Astrocyte (in vitro differentiated cells and primary cell): ENCODE results near the gene FMN2. TPM values are rescaled to one million over a fixed set of nuclear protein-coding genes. Genes with fewer than 3 reads are reported as not detected.

ENCODE experiments used
- DNase-seq: peaks from one replicate; pipeline ENCODE4 v3.0.0-alpha.2; 2010; ENCODE audit warnings: low read depth
- FAIRE-seq: peaks from 2 replicates; lab custom pipeline; 2011; peaks lifted over from hg19 to GRCh38; lab: Jason Lieb, UNC
- H2AFZ ChIP-seq: 2 replicates; pipeline ENCODE4 v1.6.0; 2012; ENCODE audit warnings: low read depth, low read length, inconsistent platforms
- H3K27ac ChIP-seq: 2 replicates; pipeline ENCODE4 v1.5.1; 2011; ENCODE audit warnings: low read depth, low read length, inconsistent platforms
- H3K27me3 ChIP-seq: 2 replicates; pipeline ENCODE4 v1.6.0; 2011; ENCODE audit warnings: low read length, inconsistent platforms; ENCODE audit not compliant: insufficient read depth
- H3K36me3 ChIP-seq: 2 replicates; pipeline ENCODE4 v1.5.1; 2011; ENCODE audit warnings: low read length, inconsistent platforms; ENCODE audit not compliant: insufficient read depth
- H3K4me1 ChIP-seq: 2 replicates; pipeline ENCODE4 v1.5.1; 2011; ENCODE audit warnings: low read length, inconsistent platforms; ENCODE audit not compliant: insufficient read depth
- H3K4me2 ChIP-seq: 2 replicates; pipeline ENCODE4 v1.6.0; 2012; ENCODE audit warnings: low read length, inconsistent platforms
- H3K4me3 ChIP-seq: 2 replicates; pipeline ENCODE4 v1.5.1; 2011; ENCODE audit warnings: low read depth, mild to moderate bottlenecking, low read length, inconsistent platforms; ENCODE audit not compliant: insufficient read depth
- H3K79me2 ChIP-seq: 2 replicates; pipeline ENCODE4 v1.6.0; 2012; ENCODE audit warnings: mild to moderate bottlenecking, low read length, inconsistent platforms; ENCODE audit not compliant: insufficient read depth
- H3K9ac ChIP-seq: 2 replicates; pipeline ENCODE4 v1.6.0; 2012; ENCODE audit warnings: mild to moderate bottlenecking, low read length, inconsistent platforms
- H3K9me3 ChIP-seq: 2 replicates; pipeline ENCODE4 v1.5.1; 2012; ENCODE audit warnings: low read depth, mild to moderate bottlenecking, low read length, inconsistent platforms; ENCODE audit not compliant: insufficient read depth
- H4K20me1 ChIP-seq: 2 replicates; pipeline ENCODE4 v1.6.0; 2012; ENCODE audit warnings: low read length, inconsistent platforms; ENCODE audit not compliant: insufficient read depth
- H3K27ac Mint-ChIP-seq: one replicate; pipeline ENCODE4 v1.8.0; 2021; ENCODE audit warnings: mild to moderate bottlenecking, mixed read lengths; ENCODE audit not compliant: unreplicated experiment
- H3K27me3 Mint-ChIP-seq: one replicate; pipeline ENCODE4 v1.8.0; 2021; ENCODE audit warnings: low read depth, mixed read lengths; ENCODE audit not compliant: unreplicated experiment
- H3K36me3 Mint-ChIP-seq: one replicate; pipeline ENCODE4 v1.8.0; 2021; ENCODE audit warnings: low read depth, mixed read lengths; ENCODE audit not compliant: unreplicated experiment
- H3K4me1 Mint-ChIP-seq: one replicate; pipeline ENCODE4 v1.8.0; 2021; ENCODE audit warnings: low read depth, mixed read lengths; ENCODE audit not compliant: unreplicated experiment
- H3K4me3 Mint-ChIP-seq: one replicate; pipeline ENCODE4 v1.8.0; 2021; ENCODE audit warnings: mild to moderate bottlenecking, moderate library complexity, mixed read lengths; ENCODE audit not compliant: unreplicated experiment
- H3K9me3 Mint-ChIP-seq: one replicate; pipeline ENCODE4 v1.8.0; 2021; ENCODE audit warnings: mild to moderate bottlenecking, mixed read lengths; ENCODE audit not compliant: unreplicated experiment
- CTCF ChIP-seq: IDR thresholded peaks from 2 replicates; pipeline ENCODE4 v1.5.1; 2011; ENCODE audit warnings: low read depth, mild to moderate bottlenecking, inconsistent platforms, low read length, moderate library complexity; ENCODE audit not compliant: insufficient read depth
- EZH2 ChIP-seq: IDR thresholded peaks from 2 replicates; pipeline ENCODE4 v1.6.1; 2012; ENCODE audit warnings: mild to moderate bottlenecking, low read length, inconsistent platforms; ENCODE audit not compliant: insufficient read depth
- total RNA-seq: library from RNA; stranded (reverse); gene quantifications from 2 replicates; pipeline ENCODE4 v1.2.1, GENCODE V29; 2021

FMN2 gene
- total RNA-seq, 1 donor from 2014 or later: 2.4 TPM

- Mint-ChIP-seq H3K36me3 (no peaks in the 10 kb centered on the region), H3K27me3 (peaks cover 6% of the 10 kb centered on the region), H3K4me3 (no peak overlapping the region), H3K9me3 (peaks cover 1% of the 10 kb centered on the region), H3K4me1 (no peaks in the 10 kb centered on the region), H3K27ac (no peak overlapping the region)
- H3K4me2 ChIP-seq: no peak overlapping the region
- no peaks in the 10 kb centered on the region for H3K79me2 ChIP-seq
- H3K27me3 ChIP-seq: no peaks in the 10 kb centered on the region
- no peaks in the 10 kb centered on the region for H3K4me1 ChIP-seq
- peak; percentile 17 for FAIRE-seq
- H3K36me3 ChIP-seq: no peaks in the 10 kb centered on the region
- H3K9ac ChIP-seq: no peak overlapping the region
- H3K9me3 ChIP-seq: no peaks in the 10 kb centered on the region
- no peak for TF ChIP-seq EZH2
- TF ChIP-seq CTCF: no peak
- H2AFZ ChIP-seq: no peak overlapping the region
- no peak overlapping the region for H3K27ac ChIP-seq
- no peaks in the 10 kb centered on the region for H4K20me1 ChIP-seq
- H3K4me3 ChIP-seq: no peak overlapping the region
- DNase-seq: no peak
Measured at GRCh38 chr1:240508950-240509349, 417.3 kb downstream of the FMN2 start.

GRCh38 chr1:240511789-240512188 lies 420.1 kb downstream of the FMN2 start:
- TF ChIP-seq CTCF (no peak), EZH2 (no peak)
- H4K20me1 ChIP-seq: no peaks in the 10 kb centered on the region
- H3K27ac Mint-ChIP-seq: no peak overlapping the region

GRCh38 chr1:240515505-240515904 lies 423.8 kb downstream of the FMN2 start:
- no peak overlapping the region for H3K27ac Mint-ChIP-seq
- DNase-seq: peak; percentile 85
- no peak overlapping the region for H3K4me3 Mint-ChIP-seq
- Histone ChIP-seq H3K27ac (no peak overlapping the region), H3K27me3 (no peaks in the 10 kb centered on the region), H3K9ac (no peak overlapping the region), H2AFZ (no peak overlapping the region), H3K4me1 (peaks cover 15% of the 10 kb centered on the region), H4K20me1 (no peaks in the 10 kb centered on the region), H3K36me3 (no peaks in the 10 kb centered on the region), H3K4me3 (no peak overlapping the region), H3K79me2 (no peaks in the 10 kb centered on the region), H3K4me2 (peak overlapping the region; percentile 71), H3K9me3 (no peaks in the 10 kb centered on the region)
- no peaks in the 10 kb centered on the region for H3K36me3 Mint-ChIP-seq
- no peaks in the 10 kb centered on the region for H3K27me3 Mint-ChIP-seq
- TF ChIP-seq CTCF (no peak), EZH2 (no peak)
- peaks cover 16% of the 10 kb centered on the region for H3K4me1 Mint-ChIP-seq
- H3K9me3 Mint-ChIP-seq: no peaks in the 10 kb centered on the region
- FAIRE-seq: peak; percentile 47

More at GRCh38 chr1:240511789-240512188, 420.1 kb downstream of the FMN2 start:
- Histone ChIP-seq H3K27me3 (no peaks in the 10 kb centered on the region), H3K79me2 (no peaks in the 10 kb centered on the region), H3K9ac (no peak overlapping the region), H3K27ac (no peak overlapping the region), H3K9me3 (no peaks in the 10 kb centered on the region), H3K36me3 (no peaks in the 10 kb centered on the region), H2AFZ (no peak overlapping the region), H3K4me1 (peaks cover 15% of the 10 kb centered on the region), H3K4me3 (no peak overlapping the region), H3K4me2 (no peak overlapping the region)
- no peaks in the 10 kb centered on the region for H3K36me3 Mint-ChIP-seq
- H3K9me3 Mint-ChIP-seq: peaks cover 1% of the 10 kb centered on the region
- peaks cover 16% of the 10 kb centered on the region for H3K4me1 Mint-ChIP-seq
- DNase-seq: no peak
- H3K4me3 Mint-ChIP-seq: no peak overlapping the region
- H3K27me3 Mint-ChIP-seq: peaks cover 1% of the 10 kb centered on the region
- FAIRE-seq: no peak
